ENCODE results near the gene KLHL1.

KLHL1 gene

DNA sequence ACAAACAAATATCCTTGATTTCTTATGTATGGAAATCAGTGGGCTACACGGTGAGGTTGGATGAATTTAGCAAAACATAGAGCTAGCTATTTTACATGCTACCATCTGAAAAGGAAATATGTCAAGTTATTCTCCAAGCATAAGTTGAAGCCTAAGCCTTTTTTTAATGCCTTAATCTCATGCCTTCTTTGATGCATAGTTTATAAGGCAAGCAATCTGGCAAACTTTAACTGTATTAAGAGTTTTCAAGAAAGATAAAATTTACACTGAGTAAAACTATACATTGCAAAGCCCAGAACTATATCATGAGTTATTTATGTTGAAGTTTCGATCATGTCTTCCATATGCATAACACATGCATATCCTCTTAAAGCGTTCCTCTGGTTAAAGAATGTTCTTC lies 85.6 kb downstream of the KLHL1 start:
- DNase-seq (ENCODE audit: low spot score), result no peak

GRCh38 chr13:70016116-70016515 lies 92.1 kb downstream of the KLHL1 start:
- no peak for FAIRE-seq
- DNase-seq (ENCODE audit: low spot score), result no peak

More for the DNA sequence above, 85.6 kb downstream of the KLHL1 start:
- no peak for FAIRE-seq

GRCh38 chr13:70014337-70014736 lies 93.9 kb downstream of the KLHL1 start:
- FAIRE-seq, result no peak

DNA sequence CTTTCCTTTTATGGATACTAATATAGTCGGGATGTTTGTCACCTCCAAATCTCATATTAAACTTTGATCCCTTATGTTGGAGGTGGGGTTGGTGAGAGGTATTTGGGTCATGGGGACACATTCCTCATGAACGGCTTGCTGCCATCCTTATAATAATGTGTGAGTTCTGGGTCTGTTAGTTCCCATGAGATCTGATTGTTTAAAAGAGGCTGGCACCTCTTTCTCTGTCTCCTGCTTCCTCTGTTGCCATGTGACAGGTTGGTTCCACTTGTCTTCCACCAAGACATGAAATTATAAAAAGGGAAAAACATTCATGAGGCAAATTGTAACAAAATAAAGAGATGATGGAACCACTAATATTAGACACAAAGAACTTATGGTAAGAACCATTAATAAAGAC lies 108.4 kb downstream of the KLHL1 start:
- FAIRE-seq (no peak), DNase-seq (ENCODE audit: low spot score) (no peak)

More at GRCh38 chr13:70014337-70014736, 93.9 kb downstream of the KLHL1 start:
- DNase-seq (ENCODE audit: low spot score), result no peak

GRCh38 chr13:69997061-69997460 lies 111.2 kb downstream of the KLHL1 start:
- no peak for FAIRE-seq
- DNase-seq (ENCODE audit: low spot score), result no peak

DNA sequence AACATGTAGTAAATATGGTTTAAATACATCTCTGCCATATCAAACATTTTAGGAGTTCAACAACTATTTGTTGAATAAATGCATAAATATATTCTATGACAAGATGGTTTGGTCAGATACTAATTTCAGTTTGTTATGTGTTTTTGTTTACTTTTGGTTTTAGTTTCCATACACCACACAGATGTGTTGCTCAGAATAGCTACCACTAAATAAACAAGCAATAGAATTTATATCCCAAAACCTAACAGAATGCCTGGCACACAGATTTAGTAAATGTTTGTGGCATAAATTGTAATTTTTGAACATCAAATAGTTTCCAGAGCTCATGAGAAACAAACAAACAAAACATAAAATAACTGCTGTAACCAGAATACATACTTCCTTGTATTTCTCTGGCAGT lies 127.5 kb downstream of the KLHL1 start:
- DNase-seq (ENCODE audit: low spot score) (no peak), FAIRE-seq (no peak)

DNA sequence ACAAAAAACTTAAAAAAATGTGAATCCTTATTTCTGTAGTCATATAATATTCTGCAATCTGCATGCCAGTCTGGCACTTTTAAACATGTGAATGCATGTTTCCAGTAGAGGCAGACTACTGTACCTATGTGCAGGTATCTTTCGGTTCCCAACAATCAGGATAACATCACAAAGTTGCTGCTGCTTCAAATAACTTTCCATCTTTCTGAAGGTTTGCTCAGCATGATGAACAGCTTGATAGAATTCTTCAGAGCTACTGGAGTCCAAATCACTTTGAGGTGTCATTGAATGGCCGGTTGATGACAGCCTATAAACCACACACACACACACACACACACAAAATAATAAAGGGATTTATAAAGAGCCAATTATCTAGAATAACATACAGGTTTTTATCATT lies 132.8 kb downstream of the KLHL1 start:
- no peak for FAIRE-seq
- no peak for DNase-seq (ENCODE audit: low spot score)

GRCh38 chr13:69970520-69970919 lies 137.7 kb downstream of the KLHL1 start:
- no peak for FAIRE-seq
- peak; percentile 12 for DNase-seq (ENCODE audit: low spot score)

- DNase-seq (ENCODE audit: low spot score) (no peak), FAIRE-seq (no peak)
These were observed 149.2 kb downstream of the KLHL1 start for GRCh38 chr13:69959046-69959445.

GRCh38 chr13:69956839-69957238 lies 151.4 kb downstream of the KLHL1 start:
- FAIRE-seq, result no peak
- no peak for DNase-seq (ENCODE audit: low spot score)

DNA sequence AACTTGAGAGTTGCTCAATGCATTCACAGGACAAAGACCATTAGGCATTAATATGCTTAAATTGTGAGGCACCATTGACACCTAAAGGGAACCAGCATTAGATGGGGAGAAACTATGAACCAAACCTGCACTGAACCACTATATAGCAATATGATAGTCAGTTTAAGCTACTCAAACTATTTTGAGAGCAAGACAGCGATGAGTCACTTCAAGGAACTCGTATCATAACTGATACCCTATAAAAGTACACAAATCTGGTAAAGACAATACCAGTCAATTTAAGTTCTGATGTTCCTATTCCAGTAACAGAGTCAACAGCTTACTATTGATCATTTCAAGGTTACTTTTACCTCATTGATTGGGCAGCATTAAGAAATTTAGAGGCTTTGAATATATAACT lies 151.9 kb downstream of the KLHL1 start:
- FAIRE-seq, result no peak
- no peak for DNase-seq (ENCODE audit: low spot score)

- FAIRE-seq (no peak), DNase-seq (ENCODE audit: low spot score) (no peak)
These were observed 153.0 kb downstream of the KLHL1 start for GRCh38 chr13:69955271-69955670.

DNA sequence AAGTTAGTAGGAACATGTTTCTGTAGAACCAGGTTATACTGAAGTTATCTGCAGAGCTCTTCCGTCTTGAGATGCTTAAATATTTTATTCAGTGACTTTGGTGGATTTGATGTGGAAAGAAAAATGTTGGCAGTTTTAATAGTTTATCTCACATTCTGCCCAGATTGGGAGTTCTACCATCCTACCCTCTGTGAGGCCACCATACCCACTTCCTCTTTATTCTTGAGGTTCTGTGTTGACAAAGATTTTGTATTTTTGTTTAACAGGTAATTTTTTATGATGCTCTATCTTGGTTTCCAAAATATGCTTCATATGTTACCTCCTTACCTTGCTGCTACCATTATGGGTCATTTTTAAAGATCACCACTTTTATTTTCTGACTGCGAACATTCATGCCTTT lies 156.8 kb downstream of the KLHL1 start:
- no peak for DNase-seq (ENCODE audit: low spot score)
- FAIRE-seq, result no peak

DNA sequence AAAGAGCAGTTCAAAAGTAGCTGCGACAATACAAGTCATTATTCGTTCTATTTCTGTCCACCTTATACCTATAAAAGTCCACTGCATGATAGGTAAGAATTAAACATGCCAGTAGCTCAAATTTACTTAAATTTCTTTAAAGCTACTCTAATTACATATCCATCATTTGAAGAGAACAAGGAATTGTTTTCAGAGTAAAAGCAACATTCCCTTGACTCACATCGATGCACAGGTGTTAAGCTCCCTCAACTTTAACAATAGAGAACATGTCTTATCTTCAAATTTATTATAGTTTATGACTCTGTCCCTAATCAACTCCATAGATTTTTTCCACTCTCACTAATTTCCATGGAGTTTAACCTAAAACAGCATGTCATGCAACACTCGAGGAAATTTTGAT lies 158.1 kb downstream of the KLHL1 start:
- FAIRE-seq, result no peak

GRCh38 chr13:69948016-69948415 lies 160.2 kb downstream of the KLHL1 start:
- DNase-seq (ENCODE audit: low spot score) (no peak), FAIRE-seq (no peak)

More for the DNA sequence above, 158.1 kb downstream of the KLHL1 start:
- no peak for DNase-seq (ENCODE audit: low spot score)

DNA sequence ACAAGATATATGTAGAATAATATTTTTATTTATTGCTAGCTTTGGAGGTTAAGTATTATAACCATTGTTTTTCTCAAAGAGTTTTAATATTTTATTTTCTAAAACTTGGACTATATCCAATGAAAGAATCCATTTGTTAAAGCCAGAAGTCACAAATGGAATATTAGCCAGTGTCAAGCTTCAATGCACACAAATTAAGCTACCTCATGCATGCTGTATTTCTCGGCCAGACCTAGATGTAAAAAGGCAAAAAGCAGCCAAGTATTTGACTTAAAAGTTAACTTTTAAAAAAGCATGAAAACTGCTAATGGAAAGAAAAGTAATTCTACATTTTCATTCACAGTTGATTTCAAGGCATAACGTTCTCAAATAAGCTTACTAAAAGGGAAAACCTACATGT lies 160.7 kb downstream of the KLHL1 start:
- no peak for DNase-seq (ENCODE audit: low spot score)
- no peak for FAIRE-seq

GRCh38 chr13:69946511-69946910 lies 161.7 kb downstream of the KLHL1 start:
- FAIRE-seq (no peak), DNase-seq (ENCODE audit: low spot score) (no peak)

DNA sequence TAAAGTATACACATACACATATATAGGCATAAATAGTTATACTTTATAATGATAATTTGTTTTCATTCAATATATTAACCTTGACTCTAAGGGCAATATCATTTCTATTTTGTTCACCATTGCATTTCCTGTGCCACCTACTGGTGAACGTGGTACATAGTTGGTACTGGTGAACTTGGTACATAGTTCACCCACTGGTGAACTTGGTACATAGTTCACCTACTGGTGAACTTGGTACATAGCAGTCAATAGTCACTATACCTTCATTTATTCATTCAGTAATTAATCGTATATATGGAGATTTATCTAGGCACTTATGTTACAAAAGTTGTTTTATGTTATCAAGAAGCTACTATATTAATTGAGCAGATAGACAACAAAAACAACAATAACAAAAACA lies 173.2 kb downstream of the KLHL1 start:
- FAIRE-seq (no peak), DNase-seq (ENCODE audit: low spot score) (peak; percentile 1)

DNA sequence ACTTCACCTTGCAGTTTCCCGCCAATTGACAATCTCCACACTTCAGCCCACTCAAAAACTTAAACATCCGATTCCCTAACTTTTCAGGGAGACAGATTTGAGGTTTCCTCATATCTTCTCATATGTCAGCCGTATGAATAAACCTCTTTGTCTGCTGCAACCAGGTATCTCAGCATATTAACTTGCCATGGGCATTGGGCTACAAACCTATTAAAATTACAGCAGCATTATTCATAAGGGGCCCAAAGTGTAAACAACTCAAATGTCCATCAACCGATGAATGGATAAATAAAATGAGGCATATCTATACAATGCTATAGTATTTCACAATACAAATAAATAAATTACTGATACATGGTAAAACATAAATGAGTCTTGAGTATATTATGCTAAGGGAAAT lies 180.0 kb downstream of the KLHL1 start:
- DNase-seq (ENCODE audit: low spot score) (no peak), FAIRE-seq (no peak)

GRCh38 chr13:69921156-69921555 lies 187.1 kb downstream of the KLHL1 start:
- FAIRE-seq (no peak), DNase-seq (ENCODE audit: low spot score) (no peak)

- FAIRE-seq, result no peak
- DNase-seq (ENCODE audit: low spot score), result no peak
These were observed 195.6 kb downstream of the KLHL1 start for GRCh38 chr13:69912630-69913029.

GRCh38 chr13:69910800-69911199 lies 197.5 kb downstream of the KLHL1 start:
- DNase-seq (ENCODE audit: low spot score), result no peak
- FAIRE-seq, result no peak

DNA sequence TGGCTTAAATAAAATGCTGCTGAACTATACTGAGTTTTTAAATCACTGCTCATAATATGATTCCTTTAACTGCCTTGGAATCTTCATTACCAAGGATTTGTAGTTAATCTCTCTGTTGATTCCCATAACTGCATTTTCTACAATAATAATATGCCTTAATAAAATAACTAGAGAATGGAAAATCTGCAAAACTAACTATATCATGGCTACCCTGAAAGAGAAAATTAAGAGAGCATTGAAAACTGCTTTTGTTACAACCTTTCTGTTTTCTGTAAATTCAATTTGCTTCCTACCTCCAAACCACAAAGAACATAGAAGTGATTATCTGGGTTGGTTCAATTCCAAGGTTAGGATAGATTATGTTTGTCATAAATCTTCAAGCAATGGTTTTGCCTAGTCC lies 203.5 kb downstream of the KLHL1 start:
- DNase-seq (ENCODE audit: low spot score), result no peak
- no peak for FAIRE-seq

GRCh38 chr13:69903081-69903480 lies 205.2 kb downstream of the KLHL1 start:
- no peak for DNase-seq (ENCODE audit: low spot score)
- no peak for FAIRE-seq

All from urothelium cell line (cell line).